Right lobe of liver (tissue), 4 donors: ENCODE results near the gene CHN2.

Source experiments
- CTCF ChIP-seq, 4 donors: fragments of 200-600 bp in 3 of 4; fragments of 450-650 bp in 1 of 4; IDR thresholded peaks; one replicate each; pipeline versions ENCODE4 v1.5.1 to v1.8.0; 2016 to 2022; ENCODE audit warnings: antibody characterized with exemption in 4 of 4, mild to moderate bottlenecking in 2 of 4
- POLR2A ChIP-seq: fragments of 450-650 bp; IDR thresholded peaks from one replicate; pipeline ENCODE4 v1.6.1; 2017; ENCODE audit warnings: antibody characterized with exemption, mild to moderate bottlenecking
- donor health status: DM: no; HTN: no; CAD: no.
- donor health status: DM: no; HTN: no; CAD: no.
- donor health status: DM: no; HTN: yes; CAD: no.

DNA sequence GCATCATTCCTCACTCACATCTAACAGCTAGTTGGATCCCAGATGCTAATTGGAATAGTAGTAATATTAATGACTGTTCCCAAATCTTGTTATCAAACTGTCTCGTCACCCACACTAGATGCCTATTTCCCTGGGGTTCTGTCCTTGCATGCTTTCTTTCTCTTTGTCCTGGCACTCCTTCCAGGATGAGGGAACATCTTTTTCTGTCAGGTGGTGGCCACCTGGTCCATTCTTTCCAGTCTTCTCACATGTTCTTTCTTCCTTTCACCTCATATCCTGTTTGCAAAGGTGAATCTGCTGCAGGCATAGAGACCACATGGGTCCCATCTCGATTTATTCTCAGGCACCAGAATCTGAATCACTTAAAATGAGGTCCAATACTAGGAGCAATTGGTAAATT is 126.0 kb downstream of the CHN2 start:
- TF ChIP-seq CTCF (IDR thresholded peaks at IDR 0.05), result no peak
- no peak for TF ChIP-seq POLR2A
